22Rv1 (cell line): ENCODE measurements around the gene MSMB.

Experiments used
- ZFX ChIP-seq: fragments of 450-650 bp; IDR thresholded peaks from 2 replicates; pipeline ENCODE4 v1.6.1; 2017; ENCODE audit warnings: antibody characterized with exemption, borderline replicate concordance
- TF ChIP-seq, protein P1 (sequence below): fragments of 450-650 bp; IDR thresholded peaks from 2 replicates; pipeline ENCODE4 v1.5.1; 2017; ENCODE audit warnings: mild to moderate bottlenecking

DNA sequence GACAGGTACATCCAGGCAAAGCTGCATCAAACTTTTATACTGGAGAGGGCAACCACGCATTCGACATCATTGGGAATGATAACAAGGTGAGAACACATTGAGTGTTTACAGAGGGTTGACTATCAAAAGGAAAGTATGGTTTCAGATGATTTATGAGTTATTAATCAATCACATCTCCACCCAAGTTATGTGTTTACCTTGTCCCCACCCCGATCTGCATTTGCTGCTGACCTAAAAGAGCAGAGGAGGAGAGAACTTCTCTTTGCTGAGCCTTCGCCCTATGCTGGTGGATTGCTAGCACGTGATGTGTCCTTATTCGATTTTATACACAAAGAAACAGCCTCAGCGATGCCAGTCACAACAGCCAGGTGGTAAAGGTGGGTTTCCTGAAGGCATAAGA, at the start of gene MSMB:
- TF ChIP-seq, protein P1, sequence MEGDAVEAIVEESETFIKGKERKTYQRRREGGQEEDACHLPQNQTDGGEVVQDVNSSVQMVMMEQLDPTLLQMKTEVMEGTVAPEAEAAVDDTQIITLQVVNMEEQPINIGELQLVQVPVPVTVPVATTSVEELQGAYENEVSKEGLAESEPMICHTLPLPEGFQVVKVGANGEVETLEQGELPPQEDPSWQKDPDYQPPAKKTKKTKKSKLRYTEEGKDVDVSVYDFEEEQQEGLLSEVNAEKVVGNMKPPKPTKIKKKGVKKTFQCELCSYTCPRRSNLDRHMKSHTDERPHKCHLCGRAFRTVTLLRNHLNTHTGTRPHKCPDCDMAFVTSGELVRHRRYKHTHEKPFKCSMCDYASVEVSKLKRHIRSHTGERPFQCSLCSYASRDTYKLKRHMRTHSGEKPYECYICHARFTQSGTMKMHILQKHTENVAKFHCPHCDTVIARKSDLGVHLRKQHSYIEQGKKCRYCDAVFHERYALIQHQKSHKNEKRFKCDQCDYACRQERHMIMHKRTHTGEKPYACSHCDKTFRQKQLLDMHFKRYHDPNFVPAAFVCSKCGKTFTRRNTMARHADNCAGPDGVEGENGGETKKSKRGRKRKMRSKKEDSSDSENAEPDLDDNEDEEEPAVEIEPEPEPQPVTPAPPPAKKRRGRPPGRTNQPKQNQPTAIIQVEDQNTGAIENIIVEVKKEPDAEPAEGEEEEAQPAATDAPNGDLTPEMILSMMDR: no peak
- TF ChIP-seq ZFX: no peak
